Endothelial cell of umbilical vein (primary cell): ENCODE results near the gene ASZ1.

Experiments
- CTCF ChIP-seq, 2 donors: IDR thresholded peaks; 1 replicate in 1 of 2; 2 replicates in 1 of 2; pipeline ENCODE4 v1.5.1; 2011; ENCODE audit warnings: low read length in 2 of 2, mild to moderate bottlenecking in 2 of 2, moderate library complexity in 2 of 2, control low read depth in 1 of 2, inconsistent platforms in 1 of 2, low read depth in 1 of 2; ENCODE audit not compliant: insufficient read depth in 1 of 2; ENCODE audit errors: extremely low read depth in 1 of 2
- EZH2 ChIP-seq: IDR thresholded peaks from 2 replicates; pipeline ENCODE4 v1.6.1; 2012; ENCODE audit warnings: borderline replicate concordance, low read depth, mild to moderate bottlenecking, moderate library complexity, low read length, inconsistent platforms; ENCODE audit not compliant: severe bottlenecking
- JUN ChIP-seq: IDR thresholded peaks from 2 replicates; pipeline ENCODE4 v1.6.1; 2011; ENCODE audit warnings: borderline replicate concordance, low read depth; ENCODE audit not compliant: insufficient read length, insufficient read depth
- MAX ChIP-seq: IDR thresholded peaks from 2 replicates; pipeline ENCODE4 v1.6.1; 2011; ENCODE audit not compliant: insufficient read depth, insufficient read length
- MYC ChIP-seq: IDR thresholded peaks from one replicate; pipeline ENCODE4 v1.6.1; 2011; ENCODE audit warnings: mild to moderate bottlenecking, low read depth, low read length
- POLR2A ChIP-seq: IDR thresholded peaks from 2 replicates; pipeline ENCODE4 v1.6.1; 2012; ENCODE audit warnings: low read depth, mild to moderate bottlenecking, control low read depth, low read length
- POLR2AphosphoS5 ChIP-seq: IDR thresholded peaks from 2 replicates; pipeline ENCODE4 v1.6.1; 2012; ENCODE audit warnings: low read depth, mild to moderate bottlenecking, control low read depth, low read length, moderate library complexity; ENCODE audit not compliant: insufficient read depth

GRCh38 chr7:117347480-117347879 lies 79.8 kb downstream of the ASZ1 start:
- TF ChIP-seq CTCF (IDR thresholded peaks at IDR 0.05; ENCODE audit: extremely low read depth in 1 of 2, insufficient read depth in 1 of 2, low read depth in 1 of 2, low read length in 2 of 2) (no peak), POLR2A (no peak), EZH2 (no peak), MAX (no peak), POLR2AphosphoS5 (no peak), JUN (no peak), MYC (no peak)
